Erythroblast (primary cell): ENCODE measurements around the gene OVOL2.

ENCODE experiments used
- DNase-seq, 2 experiments: peaks; one replicate each; lab custom pipeline; 2025; lab: John Stamatoyannopoulos, UW
- GATA1 ChIP-seq: IDR thresholded peaks from 2 replicates; pipeline ENCODE4 v1.6.1; 2011; ENCODE audit warnings: low read depth, mild to moderate bottlenecking, control low read depth, low read length, moderate library complexity
- POLR2A ChIP-seq: IDR thresholded peaks from 2 replicates; pipeline ENCODE4 v1.6.1; 2011; ENCODE audit warnings: mild to moderate bottlenecking, low read length

The OVOL2 gene

GRCh38 chr20:18014411-18014810 lies 43.3 kb downstream of the OVOL2 start:
- TF ChIP-seq POLR2A (no peak), GATA1 (no peak)
- no peak for DNase-seq

- DNase-seq = no peak
- TF ChIP-seq GATA1 = no peak
- TF ChIP-seq POLR2A = no peak
Measured at GRCh38 chr20:18012901-18013300, 44.8 kb downstream of the OVOL2 start.

DNA sequence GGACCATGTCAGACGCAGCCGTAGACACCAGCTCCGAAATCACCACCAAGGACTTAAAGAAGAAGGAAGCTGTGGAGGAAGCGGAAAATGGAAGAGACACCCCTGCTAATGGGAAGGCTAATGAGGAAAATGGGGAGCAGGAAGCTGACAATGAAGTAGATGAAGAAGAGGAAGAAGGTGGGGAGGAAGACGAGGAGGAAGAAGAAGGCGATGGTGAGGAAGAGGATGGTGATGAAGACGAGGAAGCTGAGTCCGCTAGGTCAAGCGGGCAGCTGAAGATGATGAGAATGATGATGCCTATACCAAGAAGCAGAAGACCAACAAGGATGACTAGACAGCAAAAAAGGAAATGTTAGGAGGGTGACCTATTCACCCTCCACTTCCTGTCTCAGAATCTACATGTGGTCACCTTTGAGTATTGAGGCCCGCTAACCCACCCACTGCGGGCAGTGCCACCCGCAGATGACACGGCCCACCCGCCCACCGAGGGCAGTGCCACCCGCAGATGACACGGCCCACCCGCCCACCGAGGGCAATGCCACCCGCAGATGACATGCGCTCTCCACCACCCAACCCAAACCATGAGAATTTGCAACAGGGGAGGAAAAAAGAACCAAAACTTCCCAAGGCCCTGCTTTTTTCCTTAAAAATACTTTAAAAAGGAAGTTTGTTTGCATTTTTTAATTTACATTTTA lies 45.6 kb downstream of the OVOL2 start:
- TF ChIP-seq GATA1 (no peak), POLR2A (no peak)
- no peak for DNase-seq

DNA sequence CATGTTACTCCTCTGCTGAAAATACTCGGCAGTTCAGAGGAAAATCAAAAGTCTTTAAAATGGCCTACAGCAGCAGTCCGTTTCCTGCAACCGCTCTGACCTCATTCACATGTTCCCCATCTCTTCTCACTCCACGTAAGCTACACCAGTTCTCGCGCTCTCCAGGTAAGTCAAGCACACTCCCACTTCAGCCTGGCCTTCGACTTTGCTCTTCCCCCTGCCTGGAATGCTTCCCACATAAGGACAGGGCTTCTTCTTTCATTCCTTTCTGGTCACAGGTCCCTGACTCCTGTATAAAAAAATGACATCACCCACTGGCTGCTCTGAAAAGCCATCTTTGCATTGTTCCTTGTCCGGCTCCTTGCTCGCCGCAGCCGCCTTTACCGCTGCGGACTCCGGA lies 46.2 kb downstream of the OVOL2 start:
- no peak for DNase-seq
- TF ChIP-seq GATA1 (no peak), POLR2A (no peak)

DNA sequence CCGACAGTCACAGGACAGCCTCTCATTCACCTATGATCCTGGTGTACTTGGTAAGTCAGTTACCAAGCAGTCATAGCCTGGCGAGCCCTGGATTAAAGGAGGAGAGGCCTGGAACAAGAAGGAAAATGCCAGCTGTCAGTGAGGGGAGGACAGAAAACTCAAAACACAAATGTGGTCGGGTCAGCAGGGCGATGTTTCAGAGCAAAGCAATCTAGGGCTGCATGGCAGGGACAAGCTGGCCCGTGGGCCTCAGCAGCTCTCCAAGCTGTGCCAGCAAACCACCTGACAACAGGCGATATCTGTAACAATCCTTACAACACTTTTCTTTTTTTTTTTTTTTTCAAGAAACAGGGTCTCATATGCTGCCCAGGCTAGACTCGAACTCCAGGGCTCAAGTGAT lies 48.6 kb downstream of the OVOL2 start:
- TF ChIP-seq GATA1 = no peak
- no peak for TF ChIP-seq POLR2A
- DNase-seq = no peak

DNA sequence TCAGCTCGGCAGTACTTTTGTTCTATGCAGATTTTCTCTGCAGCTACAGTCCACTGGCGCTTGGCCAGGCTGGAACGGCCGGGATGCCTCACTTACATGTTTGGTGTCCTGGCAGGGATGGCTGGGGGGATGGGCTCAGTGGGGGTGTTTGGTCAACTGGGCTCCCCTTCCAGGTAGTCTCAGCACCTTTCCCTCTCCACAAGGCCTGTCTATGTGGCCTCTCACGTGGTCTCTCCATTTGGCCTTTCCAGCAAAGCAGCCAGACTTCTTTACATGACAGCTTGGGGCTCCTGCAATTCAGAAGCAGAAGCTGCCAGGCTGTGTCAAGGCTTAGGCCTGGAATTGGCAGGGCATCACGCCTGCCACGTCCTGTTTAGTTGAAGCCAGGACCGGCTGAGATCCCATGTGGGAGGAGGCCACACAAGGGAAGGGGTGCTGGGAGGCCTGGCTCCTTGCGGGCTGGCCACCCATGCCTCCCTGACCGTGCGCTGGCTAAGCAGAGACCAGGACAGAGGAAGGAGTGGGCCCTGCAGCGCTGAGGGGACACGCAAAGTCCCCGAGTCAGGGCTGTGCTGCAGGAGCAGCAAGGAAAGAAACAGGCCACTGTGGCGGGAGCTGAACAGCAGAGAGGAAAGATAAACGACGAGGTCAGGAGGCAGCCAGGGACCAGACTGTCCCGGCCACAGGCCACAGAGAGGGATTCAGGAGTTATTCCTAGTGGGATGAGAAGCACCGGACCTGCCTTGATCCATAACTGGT lies 50.0 kb downstream of the OVOL2 start:
- DNase-seq = no peak
- no peak for TF ChIP-seq POLR2A
- TF ChIP-seq GATA1 = no peak

DNA sequence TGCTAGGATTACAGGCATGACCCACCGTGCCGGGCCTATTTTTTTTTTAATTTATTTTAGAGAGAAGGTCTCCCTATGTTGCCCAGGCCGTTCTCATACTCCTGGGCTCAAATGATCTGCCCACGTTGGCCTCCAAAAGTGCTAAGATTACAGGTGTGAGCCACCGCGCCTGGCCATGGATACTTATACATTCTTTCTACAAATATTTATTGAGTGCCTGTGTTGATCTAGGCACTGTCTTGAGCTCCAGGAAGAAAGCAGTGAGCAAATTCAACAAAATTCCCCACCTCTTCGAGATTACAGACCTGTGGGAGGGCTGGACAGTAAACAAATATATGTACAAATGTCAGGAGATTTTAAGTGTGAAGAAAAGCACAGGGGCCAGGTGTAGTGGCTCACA lies 51.0 kb downstream of the OVOL2 start:
- no peak for DNase-seq
- TF ChIP-seq GATA1 = no peak
- no peak for TF ChIP-seq POLR2A

DNA sequence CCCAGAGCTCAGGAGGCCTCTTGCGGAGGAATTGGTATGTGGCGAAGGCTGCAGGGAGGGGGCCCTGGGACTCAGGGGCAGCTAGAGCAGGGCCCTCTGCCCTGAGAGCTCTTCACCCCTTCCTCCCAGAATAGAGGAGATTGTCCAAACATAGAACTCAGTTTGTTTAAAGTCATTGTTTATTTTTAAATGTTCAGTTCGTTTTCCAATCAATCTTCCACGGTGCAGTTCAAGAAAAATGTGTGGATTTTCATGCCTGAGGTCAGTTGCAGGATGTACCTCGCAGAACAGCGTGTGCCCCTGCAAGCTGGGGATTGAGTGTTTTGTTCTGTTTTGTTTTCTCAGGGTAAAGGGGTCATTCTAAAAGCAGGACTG lies 51.7 kb downstream of the OVOL2 start:
- no peak for DNase-seq
- TF ChIP-seq GATA1 = no peak
- TF ChIP-seq POLR2A = no peak

- no peak for DNase-seq
- TF ChIP-seq GATA1 = no peak
- TF ChIP-seq POLR2A = no peak
Measured at GRCh38 chr20:18005170-18005989, 52.3 kb downstream of the OVOL2 start.

DNA sequence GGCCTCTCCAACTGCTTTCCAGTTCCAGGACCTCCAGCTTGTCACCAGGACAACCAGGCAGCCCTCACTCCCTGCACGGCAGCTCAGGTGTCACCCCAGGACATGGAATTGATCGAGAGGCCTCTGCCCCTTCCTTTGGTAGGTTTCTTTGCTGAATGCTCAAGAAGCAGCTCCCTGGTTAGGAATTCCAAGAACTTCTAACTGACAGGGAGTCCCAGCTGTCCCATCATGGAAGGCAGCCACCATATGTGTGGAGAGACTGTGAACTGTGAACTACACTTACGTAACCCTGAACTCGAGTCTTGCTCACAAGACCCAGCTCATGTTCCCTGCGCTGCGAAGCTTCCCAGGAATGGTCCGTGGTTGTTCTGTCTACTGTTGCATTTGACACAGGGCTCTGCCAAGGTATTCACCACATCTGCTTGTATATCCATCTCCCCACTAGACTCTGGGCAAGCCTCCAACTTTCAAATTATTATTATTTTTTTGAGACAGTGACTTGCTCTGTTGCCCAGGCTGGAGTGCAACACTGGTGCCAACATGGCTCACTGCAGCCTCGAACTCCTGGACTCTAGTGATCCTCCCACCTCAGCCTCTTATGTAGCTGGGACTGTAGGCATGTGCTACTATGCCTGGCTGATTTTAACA lies 53.2 kb downstream of the OVOL2 start:
- TF ChIP-seq POLR2A = no peak
- TF ChIP-seq GATA1 = no peak

GRCh38 chr20:18003897-18004296 lies 53.8 kb downstream of the OVOL2 start:
- DNase-seq = no peak
- TF ChIP-seq POLR2A (no peak), GATA1 (no peak)

More for the DNA sequence above, 53.2 kb downstream of the OVOL2 start:
- DNase-seq = no peak

- TF ChIP-seq GATA1 (no peak), POLR2A (no peak)
- no peak for DNase-seq
Measured at GRCh38 chr20:18001131-18001921, 56.4 kb downstream of the OVOL2 start.

DNA sequence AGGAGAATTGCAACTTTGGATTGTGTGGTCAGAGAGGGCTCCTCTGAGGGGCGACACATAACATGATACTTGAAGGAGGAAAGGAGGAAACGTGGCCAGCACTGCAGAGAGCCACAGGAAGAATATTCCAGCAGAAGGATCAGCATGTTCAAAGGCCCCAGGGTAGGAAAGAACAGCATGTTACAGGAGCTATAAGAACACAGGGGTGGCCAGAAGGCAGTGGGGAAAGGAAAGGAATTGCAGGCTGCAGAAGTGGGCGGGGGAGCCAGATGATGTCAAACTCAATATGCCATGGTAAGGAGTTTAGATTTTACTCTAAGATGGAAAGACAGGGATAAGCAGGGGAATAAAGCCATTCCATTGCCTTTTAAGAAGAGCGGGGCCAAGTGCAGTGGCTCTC lies 58.1 kb downstream of the OVOL2 start:
- TF ChIP-seq GATA1 = no peak
- no peak for TF ChIP-seq POLR2A
- no peak for DNase-seq

DNA sequence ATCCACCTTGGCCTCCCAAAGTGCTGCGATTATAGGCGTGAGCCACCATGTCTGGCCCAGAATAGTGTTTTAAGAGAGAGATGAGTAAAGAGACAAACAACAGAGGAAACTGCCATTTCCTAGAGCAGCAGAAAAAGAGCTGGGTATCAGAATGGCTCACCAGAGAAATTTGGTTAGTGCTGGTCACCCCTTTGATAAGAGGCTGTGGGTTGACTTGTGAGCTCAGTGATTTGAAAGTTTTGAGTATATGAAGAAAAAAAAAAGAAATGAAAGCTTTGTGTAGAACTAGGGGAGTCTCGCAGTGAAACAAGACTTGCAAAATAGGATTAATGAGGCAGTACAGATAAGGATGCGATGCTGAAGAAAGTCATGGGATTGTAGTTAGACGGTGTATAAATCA lies 59.3 kb downstream of the OVOL2 start:
- no peak for DNase-seq
- TF ChIP-seq POLR2A (no peak), GATA1 (no peak)
